GM21576 (cell line): Measurements from ENCODE around the gene FUT1.
"Not testable (repeated sequence)": the region's sequence is repeated elsewhere in the genome, so short reads cannot be mapped to it uniquely, and the experiment has no call there.

Experiments
- ATAC-seq: cut with Tn5 transposase; IDR thresholded peaks from one replicate; pipeline ENCODE4 v1.9.1; 2021; ENCODE audit warnings: mild to moderate bottlenecking, moderate library complexity; ENCODE audit not compliant: unreplicated experiment

FUT1 gene

GRCh38 chr19:48768994-48769713 is 16.7 kb upstream of the FUT1 start:
- no peak for ATAC-seq

- ATAC-seq = not testable (repeated sequence)
Measured at GRCh38 chr19:48768171-48768753, 15.8 kb upstream of the FUT1 start.

DNA sequence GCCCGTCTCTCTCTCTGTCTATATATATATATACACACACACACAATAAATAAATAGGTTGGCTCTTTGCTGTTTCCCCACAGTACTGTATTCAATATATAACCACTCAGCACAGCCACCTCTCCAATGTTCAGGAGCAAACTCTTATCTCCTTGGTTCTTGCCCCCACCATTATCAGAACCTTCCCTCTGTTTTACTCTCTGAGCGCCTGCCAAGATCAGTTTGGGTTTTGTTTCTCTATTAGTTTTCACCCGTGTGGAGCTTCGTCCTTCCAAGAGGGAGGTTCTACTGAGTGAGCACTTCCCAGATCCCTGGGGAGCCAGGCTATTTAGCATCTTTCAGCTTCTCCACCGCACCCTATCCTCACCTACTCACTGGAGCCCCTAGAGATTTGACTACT is 13.4 kb upstream of the FUT1 start:
- ATAC-seq = not testable (repeated sequence)

DNA sequence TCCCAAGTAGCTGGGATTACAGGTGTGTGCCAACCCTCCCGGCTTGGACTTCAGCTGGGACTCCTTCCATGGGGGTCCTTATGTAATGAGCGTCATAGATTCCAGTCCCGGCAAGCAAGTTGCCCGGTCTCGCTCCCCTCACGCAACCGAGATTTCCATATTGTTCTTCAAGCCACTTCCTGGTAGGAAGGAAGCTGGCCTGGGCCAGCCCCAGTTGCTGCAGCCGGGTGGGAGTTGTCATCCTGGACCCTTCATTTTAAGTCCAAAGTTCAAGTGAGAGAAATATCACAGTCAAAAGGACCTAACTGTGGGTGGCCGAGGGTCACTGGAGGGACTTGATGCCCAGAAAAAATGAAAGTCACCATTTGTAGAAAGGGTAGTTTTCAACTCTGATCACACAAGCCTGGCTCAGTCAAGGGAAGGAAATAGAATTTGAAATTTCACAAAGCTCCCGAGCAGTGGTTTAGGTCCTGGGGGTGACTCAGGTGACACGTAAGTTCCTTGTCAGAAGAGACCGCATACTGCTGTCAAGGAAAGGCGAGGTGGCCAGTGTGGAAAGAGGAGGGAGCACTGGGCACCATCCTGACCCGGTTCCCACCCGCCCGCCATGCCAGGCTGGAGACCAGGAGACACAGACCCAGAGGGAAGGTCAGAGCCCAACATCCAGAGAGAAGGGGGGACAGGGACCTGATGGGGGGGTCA is 8.2 kb upstream of the FUT1 start:
- no peak for ATAC-seq

GRCh38 chr19:48757741-48758144 is 5.3 kb upstream of the FUT1 start:
- no peak for ATAC-seq

- no peak for ATAC-seq
Measured at GRCh38 chr19:48757089-48757675, 4.7 kb upstream of the FUT1 start.

DNA sequence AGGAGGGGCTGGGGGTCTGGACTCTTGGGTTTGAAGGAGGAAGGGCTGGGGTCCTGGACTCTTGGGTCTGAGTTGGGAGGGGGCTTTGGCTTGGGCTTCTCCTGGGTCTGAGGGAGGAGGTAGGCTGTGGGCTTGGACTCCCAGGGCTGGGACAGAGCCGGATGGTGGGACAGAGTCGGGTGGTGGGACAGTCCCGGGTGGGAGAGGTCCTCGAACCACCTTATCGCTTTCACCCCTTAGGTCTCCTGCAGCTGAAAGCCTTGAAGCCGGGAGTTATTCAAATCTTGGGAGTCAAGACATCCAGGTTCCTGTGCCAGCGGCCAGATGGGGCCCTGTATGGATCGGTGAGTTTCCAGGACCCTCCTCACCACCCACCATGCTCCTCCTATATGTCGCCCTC is 4.2 kb upstream of the FUT1 start:
- no peak for ATAC-seq

- no peak for ATAC-seq
Measured at GRCh38 chr19:48756212-48756611, 3.8 kb upstream of the FUT1 start.

- ATAC-seq = no peak
Measured at GRCh38 chr19:48755787-48756186, 3.3 kb upstream of the FUT1 start.

DNA sequence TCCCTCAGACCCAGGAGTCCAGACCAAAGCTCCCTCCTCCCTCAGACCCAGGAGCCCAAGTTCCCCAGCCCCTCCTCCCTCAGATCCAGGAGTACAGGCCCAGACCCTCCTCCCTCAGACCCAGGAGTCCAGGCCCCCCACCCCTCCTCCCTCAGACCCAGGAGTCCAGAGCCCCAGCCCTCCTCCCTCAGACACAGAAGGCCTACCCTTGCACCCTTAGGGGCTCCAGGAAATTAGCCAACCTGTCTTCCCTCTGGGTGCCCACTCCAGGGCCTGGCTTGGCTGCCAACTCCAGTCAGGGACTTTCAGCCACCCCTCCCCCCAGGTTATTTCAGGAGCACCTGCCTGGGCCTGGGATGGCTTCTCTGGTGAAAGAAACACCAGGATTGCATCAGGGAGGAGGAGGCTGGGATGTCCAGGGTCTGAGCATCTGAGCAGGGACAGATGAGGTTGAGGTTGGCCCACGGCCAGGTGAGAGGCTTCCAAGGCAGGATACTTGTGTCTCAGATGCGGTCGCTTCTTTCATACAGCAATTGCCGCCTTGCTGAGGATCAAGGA is 2.7 kb upstream of the FUT1 start, which contains the start of gene FGF21:
FGF21 (plus strand) TSS at position 441 of the 558 bp plus-strand sequence. CDS start 713 bp downstream, outside the sequence.
- ATAC-seq = no peak

GRCh38 chr19:48751845-48752495 is 471 bp downstream of the FUT1 start:
- ATAC-seq = no peak

DNA sequence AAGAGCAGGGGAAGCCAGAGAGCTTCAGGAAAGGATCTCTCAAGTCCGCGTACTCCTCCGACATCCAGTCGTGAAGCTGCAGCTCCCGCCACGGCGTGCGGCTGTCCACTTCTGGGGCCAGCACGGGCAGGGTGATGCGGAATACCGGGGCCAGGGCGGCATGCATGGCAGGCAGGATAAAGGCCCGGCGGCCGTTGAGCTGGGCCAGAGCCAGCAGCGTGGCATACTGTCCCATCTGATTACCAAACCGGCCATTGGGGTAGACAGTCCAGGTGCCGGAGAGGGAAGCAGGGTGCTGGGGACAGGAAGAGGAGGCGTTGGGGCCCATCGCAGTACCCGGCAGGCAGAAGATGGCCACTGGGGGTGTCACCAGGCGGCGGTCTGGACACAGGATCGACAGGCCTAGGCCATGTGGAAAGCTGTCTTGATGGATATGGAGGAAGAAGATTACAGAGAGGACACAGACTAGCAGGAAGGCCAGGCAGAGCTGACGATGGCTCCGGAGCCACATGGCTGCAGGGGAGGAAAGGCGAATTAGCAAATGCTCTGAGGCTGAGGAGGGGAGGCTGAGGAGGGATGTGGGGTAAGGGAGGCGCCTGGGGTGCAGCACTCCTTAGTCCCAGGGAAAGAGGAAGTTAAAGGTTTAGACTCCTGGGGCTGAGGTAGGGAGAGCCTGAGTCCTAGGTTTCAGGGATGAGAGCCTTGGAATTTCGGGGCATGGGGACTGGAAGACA is 1.5 kb downstream of the FUT1 start:
- ATAC-seq = no peak

- no peak for ATAC-seq
Measured at GRCh38 chr19:48750351-48750750, 2.1 kb downstream of the FUT1 start.

DNA sequence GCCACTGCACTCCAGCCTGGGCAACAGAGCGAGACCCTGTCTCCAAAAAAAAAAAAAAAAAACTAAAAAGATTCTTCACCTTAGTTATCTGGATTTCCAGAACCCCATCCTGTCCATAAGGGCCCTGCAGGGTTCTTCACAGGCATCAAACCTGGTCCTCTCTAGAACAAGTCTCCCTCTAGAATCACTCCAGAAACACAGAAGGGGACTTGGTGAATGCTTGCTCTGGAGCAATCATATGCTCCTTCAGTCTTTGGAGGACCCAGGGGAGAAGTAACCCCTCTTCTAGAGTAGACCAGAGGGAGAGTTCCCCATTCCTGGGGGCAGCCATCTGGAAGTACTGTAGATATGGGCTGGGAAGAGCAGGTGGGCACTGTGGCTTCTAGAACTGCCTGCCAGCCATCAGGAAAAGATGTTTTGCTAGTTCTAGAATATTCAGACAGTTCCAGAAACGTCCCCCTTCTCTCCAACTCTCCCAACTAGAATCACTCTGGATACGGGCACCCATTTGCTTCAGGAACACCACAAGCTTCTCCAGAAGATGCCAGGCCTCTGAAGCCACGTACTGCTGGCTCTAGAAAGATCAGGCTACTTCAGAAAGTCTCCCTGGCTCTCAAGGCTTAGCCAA is 2.8 kb downstream of the FUT1 start:
- ATAC-seq = no peak

DNA sequence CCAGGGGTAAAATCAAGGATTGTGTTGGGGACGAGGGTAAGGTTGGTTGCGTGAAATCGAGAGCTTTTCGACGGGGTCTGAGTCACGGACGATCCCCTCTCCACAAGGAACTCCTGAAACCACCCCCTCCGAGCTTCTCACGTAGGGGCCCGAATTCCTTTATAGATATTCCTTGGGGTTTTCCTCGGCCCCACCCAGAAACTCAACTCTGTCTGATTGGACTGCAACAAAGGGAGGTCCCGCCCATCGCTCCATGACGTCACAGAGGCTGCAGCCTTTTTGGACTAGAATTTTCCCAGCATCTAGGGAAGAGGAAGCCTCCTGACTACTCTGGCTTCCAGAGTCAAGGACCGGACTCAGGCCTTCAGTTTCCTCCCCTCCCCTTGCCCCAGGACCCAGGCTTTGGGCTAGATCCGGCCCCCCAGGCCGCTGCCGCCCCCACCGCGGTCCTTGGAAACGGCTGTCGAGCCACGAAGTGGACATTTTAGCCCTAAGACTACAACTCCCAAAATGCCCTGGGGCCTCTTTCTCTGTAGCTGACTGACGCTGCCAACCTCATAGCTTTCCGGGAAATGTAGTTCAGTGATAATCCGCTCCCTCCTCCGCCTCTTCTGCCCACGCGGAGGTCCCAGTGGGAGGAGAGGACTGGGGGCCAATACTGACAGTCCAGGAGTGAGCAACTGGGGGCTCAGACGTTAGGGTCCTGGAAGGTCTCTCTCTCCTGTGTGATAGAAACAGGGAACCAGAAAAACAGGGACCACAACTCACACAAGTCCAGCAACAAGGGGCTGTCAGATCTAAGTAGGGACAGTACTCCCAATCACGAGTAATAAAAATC is 5.5 kb downstream of the FUT1 start, which contains the start of gene IZUMO1:
IZUMO1 (minus strand) TSS at position 172 of the 838 bp plus-strand sequence. CDS start 1,050 bp downstream, outside the sequence.
- no peak for ATAC-seq

DNA sequence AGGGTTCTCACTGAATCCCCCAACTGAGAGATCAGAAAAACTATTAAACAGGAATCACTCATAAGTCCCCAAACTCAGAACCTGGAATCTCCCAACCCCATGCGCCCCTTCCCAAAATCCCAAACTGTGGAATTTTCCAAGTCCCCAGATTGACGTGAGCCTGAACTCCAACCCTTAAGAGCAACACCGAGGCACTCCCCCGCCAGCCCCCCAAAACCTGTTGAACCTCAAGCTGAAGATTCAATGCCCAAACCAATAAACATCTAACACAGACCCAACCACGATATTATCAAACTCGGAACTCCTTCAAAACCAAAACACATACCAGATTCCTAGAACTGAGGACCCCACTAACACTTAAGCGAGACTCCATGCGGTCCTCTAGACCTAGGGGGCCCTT is 6.3 kb downstream of the FUT1 start:
- ATAC-seq = no peak

GRCh38 chr19:48745208-48745995 is 7.0 kb downstream of the FUT1 start:
- ATAC-seq = no peak

GRCh38 chr19:48742096-48742495 is 10.3 kb downstream of the FUT1 start:
- ATAC-seq = no peak
